Fibroblast of villous mesenchyme (primary cell): ENCODE data around the gene TOR1B. TPM values are rescaled to one million over a fixed set of nuclear protein-coding genes. Genes with fewer than 3 reads are reported as not detected.

Experiments used
- DNase-seq: peaks from one replicate; pipeline ENCODE4 v3.0.0-alpha.2; 2010; ENCODE audit warnings: low read depth
- H3K4me3 ChIP-seq: 2 replicates; pipeline ENCODE4 v1.5.1; 2011; ENCODE audit warnings: low read depth, mild to moderate bottlenecking, low read length
- CTCF ChIP-seq: IDR thresholded peaks from 2 replicates; pipeline ENCODE4 v1.5.1; 2012; ENCODE audit warnings: low read depth, mild to moderate bottlenecking, low read length; ENCODE audit not compliant: insufficient read depth
- total RNA-seq: library from RNA; depleted of rRNA; stranded (reverse); fragments of >200 nt; gene quantifications from 2 replicates; pipeline ENCODE4 v1.2.3, GENCODE V29; 2012

The TOR1B gene
- total RNA-seq, 1 donor: 33.2 TPM

GRCh38 chr9:129841071-129841470, 38.1 kb downstream of the TOR1B start:
- TF ChIP-seq CTCF: no peak
- H3K4me3 ChIP-seq: no peak overlapping the region
- peak; percentile 35 for DNase-seq

GRCh38 chr9:129845373-129845772, 42.4 kb downstream of the TOR1B start:
- H3K4me3 ChIP-seq: no peak overlapping the region
- TF ChIP-seq CTCF: no peak
- DNase-seq: no peak

GRCh38 chr9:129848712-129849441, 45.9 kb downstream of the TOR1B start:
- no peak for DNase-seq
- H3K4me3 ChIP-seq: no peak overlapping the region
- no peak for TF ChIP-seq CTCF

- no peak overlapping the region for H3K4me3 ChIP-seq
- no peak for DNase-seq
- no peak for TF ChIP-seq CTCF
These were observed 46.9 kb downstream of the TOR1B start for GRCh38 chr9:129849901-129850300.

GRCh38 chr9:129850821-129851550, 48.0 kb downstream of the TOR1B start:
- no peak for TF ChIP-seq CTCF
- no peak for DNase-seq

GRCh38 chr9:129851821-129852220, 48.8 kb downstream of the TOR1B start:
- no peak for TF ChIP-seq CTCF
- DNase-seq: no peak
- H3K4me3 ChIP-seq: no peak overlapping the region

More at GRCh38 chr9:129850821-129851550, 48.0 kb downstream of the TOR1B start:
- H3K4me3 ChIP-seq: no peak overlapping the region
